K562 (cell line): ENCODE data around the gene RSPH9. TPM values are rescaled to one million over a fixed set of nuclear protein-coding genes. Genes with fewer than 3 reads are reported as not detected.

Experiments used
- BCOR ChIP-seq: fragments of 450-650 bp; IDR thresholded peaks from 2 replicates; pipeline ENCODE4 v1.6.1; 2016
- FUS ChIP-seq: fragments of 200-400 bp; formaldehyde crosslinking; optimal IDR thresholded peaks from 2 replicates; pipeline ENCODE3; 2017; ENCODE audit warnings: low read depth, low read length
- KAT7 ChIP-seq: sonication (generic); formaldehyde crosslinking; IDR thresholded peaks from 2 replicates; pipeline ENCODE4 v1.8.0; 2022; ENCODE audit warnings: missing genetic modification reagents, mild to moderate bottlenecking, borderline replicate concordance
- KLF1 ChIP-seq: fragments of 450-650 bp; IDR thresholded peaks from 2 replicates; pipeline ENCODE4 v1.6.1; 2016; ENCODE audit warnings: missing genetic modification characterization, missing compliant biosample characterization
- MGA ChIP-seq: fragments of 450-650 bp; IDR thresholded peaks from 2 replicates; pipeline ENCODE4 v1.6.1; 2016; ENCODE audit warnings: mild to moderate bottlenecking, moderate library complexity
- MTA2 ChIP-seq: fragments of 450-650 bp; IDR thresholded peaks from 2 replicates; pipeline ENCODE4 v1.6.1; 2016; ENCODE audit warnings: low read depth
- NBN ChIP-seq: fragments of 450-650 bp; IDR thresholded peaks from 2 replicates; pipeline ENCODE4 v1.6.1; 2016; ENCODE audit warnings: low read depth, mild to moderate bottlenecking
- PCBP1 ChIP-seq: fragments of 200-400 bp; formaldehyde crosslinking; IDR thresholded peaks from 2 replicates; pipeline ENCODE4 v1.6.1; 2018; ENCODE audit warnings: mild to moderate bottlenecking, low read depth, low read length; ENCODE audit not compliant: poor library complexity, severe bottlenecking
- SETDB1 ChIP-seq: IDR thresholded peaks from one replicate; pipeline ENCODE4 v1.6.1; 2012; ENCODE audit warnings: low read length, control low read depth, inconsistent platforms
- STAT6 ChIP-seq: sonication (generic); formaldehyde crosslinking; IDR thresholded peaks from 2 replicates; pipeline ENCODE4 v1.8.1; 2023; ENCODE audit warnings: mild to moderate bottlenecking, missing genetic modification reagents
- TARDBP ChIP-seq: fragments of 450-650 bp; IDR thresholded peaks from 2 replicates; pipeline ENCODE4 v1.6.1; 2016
- TSC22D4 ChIP-seq: fragments of 450-650 bp; IDR thresholded peaks from 2 replicates; pipeline ENCODE4 v1.6.1; 2016; ENCODE audit warnings: missing genetic modification characterization, missing biosample characterization, control low read depth
- WHSC1 ChIP-seq: IDR thresholded peaks from one replicate; pipeline ENCODE4 v1.6.1; 2012; ENCODE audit warnings: low read length, control low read depth, inconsistent platforms
- ZFPM2 ChIP-seq: fragments of 250-450 bp; sonication (Bioruptor Pico); IDR thresholded peaks from 2 replicates; pipeline ENCODE4 v1.5.1; 2022; ENCODE audit warnings: mild to moderate bottlenecking
- ZSCAN29 ChIP-seq: fragments of 450-650 bp; IDR thresholded peaks from 2 replicates; pipeline ENCODE4 v1.6.1; 2017
- polyA plus RNA-seq, 8 experiments: library from polyadenylated mRNA; depleted of rRNA in 4 of 8; stranded (reverse) in 5 of 8; unstranded in 3 of 8; fragments of >200 nt; fragmentation: Nextera tagmentation in 2 of 8; fragmentation: Illumina TruSeq in 1 of 8; extraction: Ambion mirVana in 2 of 8; extraction: Trizol in 1 of 8; gene quantifications; 2 replicates each; pipeline versions ENCODE4 v1.2.1 to v1.2.3, GENCODE V29; 2011 to 2014; ENCODE audit warnings: inconsistent platforms in 1 of 8, missing spikeins in 1 of 8
- total RNA-seq, 7 experiments: library from RNA; depleted of rRNA in 6 of 7; stranded (reverse); fragments of >200 nt in 6 of 7; fragmentation: Illumina TruSeq in 2 of 7; extraction: Trizol in 2 of 7; gene quantifications; 2 replicates each; pipeline versions ENCODE4 v1.2.1 to v1.2.3, GENCODE V29; 2011 to 2021; ENCODE audit warnings: low replicate concordance in 1 of 7

The RSPH9 gene
- total and polyA plus RNA-seq, 9 of the 15 experiments (the other 6 are each of a cell fraction or from before 2014, with no cell fraction given) = 0.05 to 0.60 (median 0.39) TPM; not detected in 6

GRCh38 chr6:43635387-43636307, 9.2 kb upstream of the RSPH9 start, which contains the start of gene MAD2L1BP (continued):
- TF ChIP-seq MGA = no peak
- TF ChIP-seq KLF1 (tag) = peak; percentile 93
- no peak for TF ChIP-seq WHSC1
- no peak for TF ChIP-seq SETDB1
- no peak for TF ChIP-seq FUS
- TF ChIP-seq TARDBP = 0 out of 2 replicates have a peak, but pooled peaks have one; percentile 26
- TF ChIP-seq ZFPM2 = no peak
- TF ChIP-seq TSC22D4 (tag) = no peak
- no peak for TF ChIP-seq MTA2
- TF ChIP-seq BCOR = peak; percentile 78
- no peak; the same call in 1 of the 2 replicates for TF ChIP-seq ZSCAN29
- TF ChIP-seq KAT7 = peak; percentile 60; the same call in 1 of the 2 replicates
- no peak for TF ChIP-seq NBN
- peak; percentile 13; the same call in 1 of the 2 replicates for TF ChIP-seq STAT6 (CRISPR knock-in tag)
- no peak for TF ChIP-seq PCBP1
